NCI-H226 (cell line): ENCODE measurements around the gene LAPTM5.

Experiments
- DNase-seq: peaks from one replicate; pipeline ENCODE4 v3.0.0-alpha.2; 2015

Gene LAPTM5

DNA sequence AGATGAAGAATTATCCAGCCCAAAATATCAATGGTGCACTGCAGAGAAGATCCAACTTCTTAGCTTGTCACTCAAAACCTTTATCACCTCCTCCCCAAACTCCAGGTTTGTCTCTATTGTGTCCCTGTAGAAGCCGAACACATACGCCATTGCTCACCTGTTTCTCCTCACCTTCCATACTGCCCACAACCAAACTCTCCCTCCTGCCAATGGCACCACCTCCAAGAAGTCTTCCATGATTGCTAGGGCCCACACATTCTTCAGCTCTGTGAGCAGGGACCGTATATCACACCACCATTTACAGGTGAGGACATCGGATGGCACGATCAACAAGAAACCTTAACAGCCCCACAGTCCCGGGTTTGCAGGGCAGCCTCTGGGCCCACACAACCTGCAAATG is 2.2 kb downstream of the LAPTM5 start:
- DNase-seq = no peak

DNA sequence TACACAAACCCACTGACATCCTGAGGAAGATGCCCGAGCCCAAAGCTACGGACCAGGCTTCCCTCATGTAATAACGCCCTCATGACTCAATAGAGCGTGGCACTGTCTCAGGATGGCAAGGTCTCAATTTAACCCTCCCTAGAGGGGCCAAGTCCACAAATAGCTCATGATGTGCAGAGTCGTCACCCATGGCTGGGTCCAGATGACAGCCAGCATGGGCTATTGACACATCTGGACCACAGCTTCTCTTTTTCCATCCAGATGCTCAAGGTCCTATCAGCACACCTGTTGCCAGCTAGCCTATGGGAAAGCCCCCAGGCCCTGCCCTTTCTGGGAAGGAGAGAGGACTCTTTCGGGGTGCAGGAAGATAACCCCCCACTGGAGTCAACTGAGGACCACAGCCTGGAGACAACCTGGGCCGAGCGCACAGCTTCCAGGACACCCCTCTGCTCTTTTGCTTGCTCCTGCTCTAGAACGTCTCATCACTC is 2.8 kb downstream of the LAPTM5 start:
- DNase-seq = no peak

DNA sequence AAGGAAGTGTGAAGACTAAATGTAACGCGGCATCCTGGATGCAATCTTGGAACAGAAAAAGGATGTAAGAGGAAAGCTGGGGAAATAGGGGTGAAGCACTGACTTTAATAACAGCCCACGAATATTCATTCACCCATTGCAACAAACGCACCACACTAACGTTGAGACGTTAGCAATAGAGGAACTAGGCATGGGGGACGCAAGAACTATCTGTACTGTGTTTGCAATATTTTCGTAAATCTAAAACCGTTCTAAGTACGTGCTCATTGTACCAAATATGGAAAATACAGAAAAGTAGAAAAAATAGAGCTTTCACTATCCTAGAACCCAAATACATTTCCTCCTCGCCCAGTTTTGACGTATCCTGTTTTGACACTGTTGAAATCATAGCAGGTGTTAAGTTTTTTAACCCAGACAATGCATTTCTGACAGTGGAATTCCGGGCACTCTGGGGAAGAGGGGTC is 3.9 kb downstream of the LAPTM5 start:
- no peak for DNase-seq

DNA sequence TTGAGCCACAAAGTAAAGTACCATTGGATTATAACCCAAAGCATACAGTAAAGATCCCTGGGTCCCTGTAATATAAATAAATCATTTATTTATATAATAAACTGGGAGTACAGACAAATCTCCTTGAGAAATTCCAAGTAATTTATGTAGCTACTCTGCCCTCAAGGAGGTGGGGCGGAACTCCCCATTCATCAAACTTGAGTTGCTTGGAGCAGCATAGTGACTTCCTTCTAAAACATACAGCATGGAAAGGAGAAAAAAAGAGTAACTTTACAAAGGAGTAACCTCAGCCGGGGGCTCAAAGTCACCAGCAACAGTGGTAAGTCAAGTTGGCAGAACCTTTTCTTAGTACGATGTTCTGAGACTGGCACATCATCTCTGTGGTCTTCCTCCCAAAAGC is 4.5 kb downstream of the LAPTM5 start:
- no peak for DNase-seq

DNA sequence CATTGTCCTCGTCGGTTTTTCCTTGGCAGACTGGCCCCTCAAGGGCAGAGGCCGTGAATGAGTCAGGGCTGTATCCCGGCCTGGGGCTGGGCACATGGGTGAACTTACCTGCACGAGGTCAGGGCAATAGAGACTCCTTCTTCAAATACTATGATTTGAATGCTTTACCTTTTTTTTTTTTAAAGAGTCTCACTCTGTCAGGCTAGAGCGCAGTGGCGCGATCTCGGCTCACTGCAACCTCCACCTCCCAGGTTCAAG is 5.0 kb downstream of the LAPTM5 start:
- no peak for DNase-seq

DNA sequence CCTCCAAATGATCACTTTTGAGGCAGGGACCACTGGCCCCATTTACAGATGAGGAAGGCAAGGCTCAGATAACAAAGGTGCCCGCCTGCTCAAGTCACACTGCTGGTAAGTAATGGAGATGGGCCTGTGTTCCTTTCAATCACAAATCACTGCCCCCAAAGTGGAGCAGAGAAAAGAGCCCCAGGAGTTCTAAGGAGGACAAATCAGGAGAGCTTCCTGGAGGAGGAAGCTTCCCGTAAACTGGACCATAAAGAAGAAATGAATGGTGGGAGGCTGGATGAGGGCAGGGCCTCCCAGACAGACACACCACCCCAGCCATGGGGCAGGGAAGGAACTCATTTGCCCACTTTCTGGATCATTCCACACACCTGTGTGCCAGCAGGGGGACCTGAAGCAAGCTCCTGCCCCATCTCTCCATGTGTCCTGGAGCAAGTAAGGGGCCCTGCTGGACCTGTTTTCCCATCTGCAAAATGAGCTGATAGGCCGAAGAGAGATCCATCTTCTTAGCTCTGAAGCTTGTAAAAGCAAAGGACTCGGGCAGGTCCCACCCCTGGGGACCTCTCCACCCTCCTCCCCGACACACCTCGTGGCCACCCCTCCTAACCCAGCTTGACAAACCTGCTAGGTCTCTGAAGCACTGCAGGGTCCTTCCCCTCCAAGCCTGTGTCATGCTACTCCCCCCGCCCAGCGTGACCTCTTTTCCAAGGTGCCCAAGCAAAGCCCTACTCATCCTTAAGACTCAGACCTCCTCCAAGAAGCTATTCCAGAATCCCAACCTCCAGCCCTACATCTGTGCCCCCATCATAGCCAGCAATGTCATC is 5.5 kb downstream of the LAPTM5 start:
- DNase-seq = no peak

DNA sequence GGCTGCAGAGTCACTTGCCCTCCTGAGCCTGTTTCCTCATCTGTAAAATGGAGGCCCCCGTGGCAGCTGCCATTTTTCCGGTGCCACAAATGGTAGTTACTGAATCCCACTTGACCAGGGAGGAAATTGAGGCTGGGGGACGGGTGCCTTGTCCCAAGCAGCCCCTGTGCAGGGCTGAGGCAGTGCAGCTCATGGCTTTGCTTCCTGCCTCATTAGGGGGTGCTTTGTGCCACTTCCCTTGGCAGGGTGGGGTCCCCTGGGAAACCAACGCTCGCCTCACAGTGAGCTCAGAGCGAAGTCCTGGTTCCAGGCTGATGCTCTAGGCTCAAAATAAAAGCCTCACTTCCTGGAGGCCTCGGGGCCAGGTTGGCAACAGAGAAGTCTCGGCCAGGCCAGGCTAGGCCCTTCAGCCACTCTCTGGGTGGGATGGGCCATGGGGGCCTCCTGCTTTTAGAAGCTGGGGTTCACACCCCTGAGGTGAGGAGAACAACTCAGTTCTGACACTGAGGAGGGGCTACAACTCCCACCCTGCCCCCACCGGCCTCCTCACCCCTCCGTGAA is 6.8 kb downstream of the LAPTM5 start:
- DNase-seq = no peak

DNA sequence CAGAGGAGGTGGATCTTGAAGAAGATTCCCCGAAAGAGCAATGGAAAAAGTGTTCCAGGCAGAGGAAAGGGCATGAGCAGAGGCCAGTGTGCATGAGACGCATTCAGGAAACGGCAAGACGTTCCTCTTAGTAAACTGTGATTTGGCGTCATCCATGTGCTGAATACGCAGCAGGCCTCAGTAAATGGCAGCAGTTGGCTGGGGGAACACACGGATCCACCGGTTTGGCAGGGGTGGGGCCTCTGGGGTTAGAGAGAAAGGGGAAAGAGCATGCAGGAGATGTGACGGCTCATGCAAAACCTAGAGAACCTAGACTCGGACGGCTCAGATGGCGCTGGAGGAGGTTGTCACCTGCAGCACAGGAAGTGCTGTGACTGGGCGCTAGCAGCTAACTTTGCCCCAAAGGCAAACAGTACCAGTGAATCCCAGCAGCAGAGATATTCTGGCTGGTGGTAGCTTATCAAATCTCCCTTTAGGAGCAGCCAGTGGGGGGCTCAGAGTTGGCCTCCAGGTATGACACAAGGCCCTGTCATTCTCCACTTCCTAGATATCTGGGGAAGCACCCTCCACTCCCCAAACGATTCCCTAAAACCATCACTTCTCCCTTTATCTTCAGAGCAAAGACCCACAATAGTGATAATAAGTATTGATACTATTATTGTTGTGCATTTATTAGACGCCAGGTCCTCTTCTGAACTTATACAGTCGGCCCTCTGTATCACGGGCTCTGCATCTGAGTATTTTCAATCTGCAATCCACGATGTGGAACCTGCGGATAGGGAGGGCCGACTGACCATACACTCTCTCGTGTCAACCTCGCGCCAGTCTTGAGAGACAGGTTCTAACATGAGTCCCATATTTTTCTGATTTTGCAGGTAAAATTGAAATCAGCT is 7.6 kb downstream of the LAPTM5 start:
- DNase-seq = no peak

DNA sequence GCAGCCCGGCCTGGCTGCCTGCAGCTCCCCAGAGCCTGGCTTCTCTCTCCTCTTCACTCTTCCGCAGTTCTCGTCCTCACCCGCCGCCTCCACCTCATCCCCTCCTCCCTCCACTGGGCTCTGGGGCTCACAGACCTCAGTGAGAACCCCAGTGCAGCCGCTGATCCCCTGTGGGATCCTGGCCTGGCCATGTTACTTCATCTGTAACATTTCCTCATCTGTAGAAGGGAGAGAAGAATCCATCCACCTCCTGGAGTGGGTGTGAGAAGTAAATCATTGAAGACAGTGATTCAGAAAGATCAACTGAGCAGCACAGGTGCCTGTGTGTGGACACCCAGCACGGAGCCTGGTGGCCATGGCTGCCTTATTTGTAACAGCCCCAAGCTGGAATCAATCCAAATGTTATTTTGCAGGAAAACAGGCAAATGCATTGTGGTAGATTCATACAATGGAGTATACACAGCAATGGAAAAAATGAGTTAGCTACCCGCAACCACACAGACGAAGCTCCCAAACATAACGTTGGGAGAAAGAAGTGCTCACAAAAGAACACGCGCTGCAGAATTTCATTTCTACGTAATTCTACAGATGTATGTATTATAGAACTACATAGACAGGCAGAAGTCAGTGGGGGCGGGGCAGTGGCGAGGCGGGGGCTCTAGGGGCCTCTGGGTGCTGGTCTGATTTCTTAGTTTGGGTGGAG is 8.7 kb downstream of the LAPTM5 start:
- DNase-seq = no peak

DNA sequence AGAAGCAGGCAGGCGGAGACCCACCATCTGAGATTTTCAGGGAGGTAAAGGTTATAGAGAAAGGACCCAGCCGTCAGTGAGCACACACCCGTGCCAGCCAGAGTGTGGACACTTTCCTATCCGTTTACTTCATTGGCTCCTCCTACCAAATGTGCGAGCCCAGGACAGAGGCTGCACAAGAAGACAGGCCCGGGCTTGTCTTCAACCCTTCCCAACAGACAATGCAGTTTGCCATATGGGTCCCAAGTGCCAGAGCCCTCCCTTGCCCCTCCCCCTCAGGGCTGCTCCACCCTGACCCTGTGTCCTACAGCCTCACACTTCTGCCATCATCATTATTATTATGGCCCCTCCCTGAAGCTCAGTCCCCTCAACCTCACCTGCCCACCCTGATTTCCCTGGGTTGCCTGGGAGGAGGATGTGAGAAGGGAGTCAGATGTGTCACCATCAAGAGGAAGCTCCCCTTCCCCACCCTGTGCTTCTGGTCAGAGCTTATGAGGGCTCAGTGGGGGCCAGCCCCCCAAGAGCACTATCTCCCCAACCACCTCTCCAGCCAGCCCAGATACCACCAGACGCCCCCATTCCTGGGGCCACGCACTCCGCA is 9.4 kb downstream of the LAPTM5 start:
- no peak for DNase-seq

DNA sequence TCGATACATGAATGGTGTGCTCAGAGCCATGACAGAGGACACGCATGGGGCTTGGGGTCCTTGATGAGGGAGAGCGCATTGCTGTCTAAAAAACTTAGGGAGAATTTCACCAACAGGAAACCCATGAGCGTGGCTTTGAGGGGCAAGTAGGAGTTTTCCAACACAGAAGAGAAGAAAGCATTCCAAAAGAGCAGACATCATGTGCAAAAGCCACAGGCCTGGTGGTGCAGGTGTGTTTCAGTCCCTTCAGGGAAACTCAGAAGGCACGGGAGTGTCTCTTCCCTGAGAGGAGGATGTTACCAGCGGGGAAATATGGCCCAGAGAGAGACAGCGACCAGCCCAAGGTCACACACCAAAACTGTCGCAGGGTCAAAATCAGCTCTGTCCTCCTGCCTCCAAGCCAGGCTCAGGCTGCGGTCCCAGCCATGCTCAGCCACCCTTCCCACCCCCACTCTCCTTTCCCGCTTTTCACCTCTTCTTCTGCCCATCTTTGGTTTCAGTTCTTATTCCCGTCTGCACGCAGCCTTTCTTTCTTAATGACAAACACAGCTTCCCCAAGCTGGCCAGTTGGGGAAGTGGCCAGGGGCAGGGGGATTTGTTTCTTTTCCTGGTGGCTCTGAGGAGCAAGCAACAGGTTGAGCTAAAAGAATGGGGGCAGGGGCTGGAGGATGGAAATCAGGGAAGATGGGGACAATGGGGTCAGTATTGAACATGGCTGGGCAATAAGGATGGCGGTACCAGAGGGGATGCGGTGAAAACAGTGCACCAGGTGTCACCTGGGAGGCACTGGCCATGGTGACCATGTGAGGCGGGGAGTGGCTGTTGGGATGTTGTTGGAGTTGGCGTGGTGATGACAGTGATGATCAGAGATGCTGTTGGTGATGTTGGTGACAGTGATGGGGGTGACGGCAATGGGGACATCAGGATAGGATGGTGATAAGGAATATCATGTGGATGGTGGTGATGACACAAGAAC is 10.3 kb downstream of the LAPTM5 start:
- no peak for DNase-seq

DNA sequence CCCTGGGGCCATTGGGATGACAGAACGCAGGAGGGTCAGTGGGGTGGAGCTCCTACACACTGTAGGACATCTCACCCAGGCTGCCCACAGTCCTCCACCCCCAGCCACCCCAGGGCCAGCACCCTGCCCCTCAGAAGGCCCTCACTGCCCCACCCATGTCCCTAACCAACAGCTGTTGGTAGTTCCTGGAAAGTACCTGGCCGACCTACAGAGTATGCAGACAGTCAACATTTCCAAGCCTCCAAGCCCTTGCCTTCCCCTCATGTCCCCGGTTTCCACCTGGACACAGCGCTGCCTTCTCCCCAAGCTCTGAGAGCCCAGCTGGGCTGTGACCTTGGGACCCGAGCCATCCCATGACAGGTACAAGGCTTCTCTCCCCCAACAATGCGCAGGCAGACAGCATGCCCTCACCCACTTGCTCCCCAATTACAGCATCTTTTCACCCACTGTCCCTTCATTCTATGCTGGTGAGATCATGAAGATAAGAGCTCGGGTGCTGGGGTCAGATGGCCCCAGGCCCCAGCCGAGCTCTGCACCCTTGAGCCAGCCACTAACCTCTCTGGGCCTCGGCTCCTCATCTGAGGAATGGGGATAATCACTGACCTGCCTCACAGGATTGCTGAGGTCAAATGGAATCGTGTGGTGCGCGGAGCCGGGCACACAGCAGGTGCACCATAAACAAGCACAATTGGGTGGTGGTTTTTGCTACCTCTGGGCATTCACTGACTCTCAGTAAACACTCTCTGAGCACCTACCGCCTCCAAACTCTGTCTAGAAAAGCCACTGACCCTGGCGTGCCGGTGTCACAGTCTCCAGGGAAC is 11.2 kb downstream of the LAPTM5 start:
- DNase-seq = no peak

DNA sequence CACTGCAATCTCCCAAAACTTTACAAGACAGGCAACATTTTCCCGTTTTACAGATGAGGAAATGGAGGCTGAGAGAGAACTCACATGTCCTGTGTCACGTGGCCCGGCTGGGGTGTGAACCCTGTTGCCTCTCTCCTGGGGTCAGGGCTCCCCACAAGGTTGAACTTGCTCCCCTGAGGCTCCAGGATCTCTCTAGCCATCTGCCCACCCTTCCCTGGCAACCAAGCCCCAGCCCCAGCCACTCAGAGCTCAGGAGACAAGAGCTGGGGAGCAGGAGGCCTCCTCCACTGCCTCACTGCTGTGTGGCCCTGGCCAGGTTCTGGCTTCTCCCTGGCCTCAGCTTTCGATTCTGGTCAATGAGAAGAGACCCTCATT is 11.8 kb downstream of the LAPTM5 start:
- no peak for DNase-seq

DNA sequence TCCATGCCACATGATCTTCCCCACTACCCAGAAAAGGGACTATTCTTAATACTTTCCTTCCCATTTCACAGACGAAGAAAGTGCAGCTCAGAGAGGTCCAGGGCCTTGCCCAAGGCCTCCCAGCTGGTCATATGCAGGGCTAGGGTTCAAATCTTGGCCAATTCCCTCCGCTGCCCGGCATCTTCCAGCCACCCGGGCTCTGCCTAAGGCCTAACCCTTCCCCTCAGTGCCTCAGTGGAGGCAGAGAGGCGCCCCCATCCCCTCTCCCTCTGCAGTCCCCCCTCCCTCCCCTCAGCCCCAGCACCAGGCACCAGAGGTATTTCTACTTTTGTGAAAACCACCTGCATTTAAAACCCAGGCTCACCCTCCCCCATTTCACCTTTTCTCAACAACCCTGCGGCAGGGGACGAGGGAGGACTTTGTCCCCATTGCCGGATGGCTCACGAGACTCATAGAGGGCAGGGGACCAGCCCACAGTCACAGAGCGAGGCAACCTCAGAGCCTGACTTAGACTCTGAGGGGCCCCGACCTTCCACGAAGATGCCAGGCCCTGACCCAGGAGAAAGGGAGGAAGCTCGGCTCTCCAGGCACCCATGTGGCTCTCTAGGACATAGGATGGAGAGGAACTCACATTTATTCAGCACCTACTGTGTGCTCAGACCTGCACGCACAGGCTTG is 12.3 kb downstream of the LAPTM5 start:
- DNase-seq = no peak

DNA sequence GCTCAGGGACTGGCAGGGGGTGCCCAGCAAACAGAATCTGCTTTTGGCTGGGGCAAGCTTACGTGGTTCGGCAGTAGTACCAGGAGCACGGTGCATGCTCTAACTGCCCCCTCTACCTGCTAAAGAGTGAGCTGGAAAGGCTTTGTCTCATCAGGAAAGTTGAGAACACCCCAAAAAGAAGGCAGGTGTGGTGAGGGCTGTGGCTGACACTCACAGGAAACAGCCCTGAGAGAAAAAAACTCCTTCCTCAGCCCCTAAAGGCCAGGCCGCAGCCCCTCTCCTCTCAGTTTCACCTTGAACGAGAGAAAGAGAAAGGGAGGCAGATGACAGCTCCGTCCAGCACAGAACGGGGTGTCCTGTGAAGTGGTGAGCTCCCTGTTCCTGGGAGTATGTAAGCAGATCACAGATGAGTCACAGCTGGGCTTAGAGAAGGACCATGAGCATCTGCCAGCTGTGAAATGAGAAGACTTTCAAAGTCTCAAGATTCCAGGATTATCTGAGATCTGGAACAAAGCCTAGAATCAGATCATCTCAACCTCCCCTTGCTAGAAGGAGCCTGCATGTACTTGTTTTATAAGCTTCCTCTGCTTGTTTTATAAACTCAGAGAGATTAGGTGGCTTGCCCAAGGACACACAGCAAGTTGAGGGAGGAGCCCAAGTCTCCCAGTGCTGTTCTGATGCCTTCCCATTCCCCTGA is 13.4 kb downstream of the LAPTM5 start:
- DNase-seq = peak; percentile 40

DNA sequence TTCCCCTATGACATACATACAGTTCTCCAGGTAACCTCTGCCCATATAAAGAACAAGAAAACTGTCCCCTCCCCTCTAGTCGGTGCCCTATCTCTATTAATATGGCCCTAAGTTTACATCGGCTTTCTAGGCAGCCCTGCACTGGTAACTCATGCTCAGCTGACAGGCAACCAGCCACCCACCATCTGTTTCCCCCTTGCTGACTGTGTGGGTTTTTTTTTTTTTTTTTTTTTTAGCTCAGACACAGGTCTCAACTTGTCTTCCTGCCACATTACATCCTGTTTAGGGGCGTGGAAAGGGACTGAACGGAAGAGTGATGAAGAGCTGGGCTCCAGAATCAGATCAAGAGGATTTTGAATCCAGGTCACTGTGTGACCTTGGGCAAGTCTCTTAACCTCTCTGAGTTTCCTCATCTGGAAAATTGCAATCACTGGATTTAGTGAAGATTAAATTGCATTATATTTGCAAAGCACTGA is 14.0 kb downstream of the LAPTM5 start:
- DNase-seq = no peak

DNA sequence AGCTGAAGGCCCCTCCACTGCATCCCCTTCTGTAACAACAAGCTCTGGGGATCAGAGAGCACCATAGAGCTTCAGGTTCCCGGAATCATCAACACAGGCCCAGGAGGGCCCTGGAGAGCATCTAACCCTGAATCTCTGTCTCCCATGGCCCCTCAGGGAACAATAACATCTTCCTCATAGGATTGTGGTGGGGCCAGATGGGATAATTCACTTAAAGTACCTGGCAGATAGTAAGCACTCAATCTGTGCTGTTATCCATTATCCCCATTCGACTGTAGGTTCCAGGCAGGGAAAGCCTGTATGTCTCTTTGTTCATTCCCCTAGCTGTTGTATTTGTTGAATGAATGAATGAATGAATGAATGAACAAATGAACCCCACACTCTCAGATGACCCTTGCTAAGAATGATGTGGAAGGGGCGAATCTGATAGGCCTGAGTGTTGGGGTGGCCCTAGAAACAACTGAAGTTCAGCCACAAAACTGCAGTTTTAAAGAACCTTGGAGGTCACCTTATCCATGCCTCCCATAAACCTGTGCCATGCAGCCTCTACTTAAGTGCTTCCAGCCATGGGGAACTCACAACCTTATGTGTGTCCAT is 14.5 kb downstream of the LAPTM5 start:
- no peak for DNase-seq

DNA sequence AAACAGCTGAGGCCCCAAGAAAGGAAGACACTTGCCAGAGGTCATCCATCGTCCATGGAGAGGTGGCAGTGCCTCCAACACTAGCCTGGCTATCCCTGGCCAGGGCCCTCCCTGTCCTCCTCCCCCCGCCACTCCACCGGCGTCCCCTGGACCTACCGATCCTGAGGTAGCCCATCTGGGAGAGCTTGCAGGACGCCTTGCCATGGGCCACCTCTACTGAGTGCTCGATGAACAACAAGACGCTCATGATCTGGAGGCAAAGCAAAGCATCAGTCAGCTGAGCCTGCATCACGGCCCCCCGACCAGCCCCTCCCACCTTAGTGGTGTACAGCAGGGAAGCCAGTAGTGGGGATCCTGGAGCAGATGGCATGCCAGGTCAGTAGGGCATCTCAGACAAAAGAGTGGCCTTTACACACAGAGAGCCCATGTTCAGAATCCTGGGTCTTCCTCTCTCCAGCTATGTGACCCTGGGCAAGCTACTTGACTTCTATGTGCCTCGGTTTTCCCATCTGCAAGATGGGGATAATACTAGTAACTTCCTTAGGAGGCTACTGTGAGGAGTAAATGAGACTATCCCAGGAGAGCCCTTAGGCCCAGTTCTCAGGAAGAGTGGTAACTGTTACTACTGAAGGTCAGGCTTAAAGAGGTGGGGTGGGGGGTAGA is 15.1 kb downstream of the LAPTM5 start:
- DNase-seq = no peak
